ENCODE measurements around the gene BANK1.

Gene BANK1

DNA sequence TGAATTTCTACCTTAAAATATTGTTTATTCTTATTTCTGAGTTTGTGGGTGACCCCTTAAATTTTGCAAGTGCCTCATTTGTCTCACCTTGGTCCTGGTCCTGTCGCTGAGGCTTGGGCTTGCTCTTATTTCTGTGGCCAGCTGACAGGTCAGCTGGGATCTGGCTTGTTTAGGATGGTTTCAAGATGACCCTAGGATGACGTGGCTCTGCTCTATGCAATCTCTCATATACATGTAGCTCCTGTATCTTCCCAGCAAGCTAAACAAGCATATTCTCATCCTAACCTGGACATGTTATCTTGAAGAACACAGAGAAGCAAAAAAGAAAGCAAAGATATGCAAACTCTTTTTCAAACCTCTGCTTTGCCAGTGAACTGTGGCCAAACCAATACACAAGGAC, 158.4 kb downstream of the BANK1 start:
- H3K36me3 ChIP-seq (ENCODE audit: insufficient read depth, low read length): no peaks in the 10 kb centered on the region

DNA sequence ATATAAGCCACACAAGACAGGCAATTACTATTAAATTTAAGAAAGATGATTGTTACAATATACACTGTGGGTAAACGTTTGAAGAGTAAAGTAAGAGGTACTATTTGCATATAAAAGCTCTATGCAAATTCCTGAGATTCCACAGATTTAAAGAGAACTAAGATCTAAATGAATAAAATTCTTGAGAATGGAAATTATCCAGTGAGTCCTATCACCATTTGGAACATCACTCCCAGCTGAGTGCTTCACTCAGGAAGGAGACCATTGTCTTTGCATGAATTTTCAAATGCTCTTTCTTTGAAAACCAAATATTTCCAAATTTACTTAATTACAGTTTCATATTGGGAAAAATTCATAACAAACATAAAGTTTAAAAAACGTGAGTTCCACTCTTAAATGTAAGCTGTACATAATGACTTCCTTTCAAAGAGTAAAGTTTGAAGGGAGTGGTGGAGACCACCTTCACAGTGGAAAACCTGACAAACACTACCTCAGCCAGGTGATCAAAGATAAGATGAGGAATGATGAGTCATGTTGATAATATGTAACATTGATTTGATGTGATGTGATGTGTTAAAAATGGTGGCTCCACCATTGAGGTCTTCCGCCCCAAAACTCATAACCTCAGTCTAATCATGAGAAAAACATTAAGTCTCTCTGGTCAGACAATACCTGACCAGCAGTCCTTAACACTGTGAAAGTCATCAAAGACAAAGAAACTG, 159.9 kb downstream of the BANK1 start:
- H3F3A ChIP-seq (ENCODE audit: insufficient read depth, low read length): no peaks in the 10 kb centered on the region
- H3K79me2 ChIP-seq (ENCODE audit: insufficient read depth, low read length): no peaks in the 10 kb centered on the region
- no peak overlapping the region for H3K4me3 ChIP-seq (ENCODE audit: low read depth, low read length, poor library complexity, severe bottlenecking)
- peaks cover 18% of the 10 kb centered on the region for H3K4me1 ChIP-seq (ENCODE audit: insufficient read depth, low read length, severe bottlenecking)
- H3K27ac ChIP-seq (ENCODE audit: low read depth, low read length, poor library complexity, severe bottlenecking): no peak overlapping the region
- no peaks in the 10 kb centered on the region for H3K9me3 ChIP-seq (ENCODE audit: low read length)
- no peaks in the 10 kb centered on the region for H3K9me2 ChIP-seq (ENCODE audit: low read depth, low read length)
- H2AFZ ChIP-seq (ENCODE audit: low read length): no peak overlapping the region
- TF ChIP-seq, protein P1, sequence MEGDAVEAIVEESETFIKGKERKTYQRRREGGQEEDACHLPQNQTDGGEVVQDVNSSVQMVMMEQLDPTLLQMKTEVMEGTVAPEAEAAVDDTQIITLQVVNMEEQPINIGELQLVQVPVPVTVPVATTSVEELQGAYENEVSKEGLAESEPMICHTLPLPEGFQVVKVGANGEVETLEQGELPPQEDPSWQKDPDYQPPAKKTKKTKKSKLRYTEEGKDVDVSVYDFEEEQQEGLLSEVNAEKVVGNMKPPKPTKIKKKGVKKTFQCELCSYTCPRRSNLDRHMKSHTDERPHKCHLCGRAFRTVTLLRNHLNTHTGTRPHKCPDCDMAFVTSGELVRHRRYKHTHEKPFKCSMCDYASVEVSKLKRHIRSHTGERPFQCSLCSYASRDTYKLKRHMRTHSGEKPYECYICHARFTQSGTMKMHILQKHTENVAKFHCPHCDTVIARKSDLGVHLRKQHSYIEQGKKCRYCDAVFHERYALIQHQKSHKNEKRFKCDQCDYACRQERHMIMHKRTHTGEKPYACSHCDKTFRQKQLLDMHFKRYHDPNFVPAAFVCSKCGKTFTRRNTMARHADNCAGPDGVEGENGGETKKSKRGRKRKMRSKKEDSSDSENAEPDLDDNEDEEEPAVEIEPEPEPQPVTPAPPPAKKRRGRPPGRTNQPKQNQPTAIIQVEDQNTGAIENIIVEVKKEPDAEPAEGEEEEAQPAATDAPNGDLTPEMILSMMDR (IDR thresholded peaks at IDR 0.05; ENCODE audit: low read length): no peak
- no peak for TF ChIP-seq EZH2 (IDR thresholded peaks at IDR 0.05; ENCODE audit: borderline replicate concordance, low read length)
- H3K9ac ChIP-seq (ENCODE audit: low read length): no peak overlapping the region
- no peaks in the 10 kb centered on the region for H4K20me1 ChIP-seq (ENCODE audit: insufficient read depth, low read length)
- no peak overlapping the region for H3K4me2 ChIP-seq (ENCODE audit: low read length)
- no peaks in the 10 kb centered on the region for H3K36me3 ChIP-seq (ENCODE audit: insufficient read depth, low read length)
- H3K27me3 ChIP-seq (ENCODE audit: insufficient read depth, low read length): no peaks in the 10 kb centered on the region

More for the DNA sequence above, 158.4 kb downstream of the BANK1 start:
- Histone ChIP-seq H3K79me2 (ENCODE audit: insufficient read depth, low read length) (no peaks in the 10 kb centered on the region), H3K4me1 (ENCODE audit: insufficient read depth, low read length, severe bottlenecking) (peaks cover 3% of the 10 kb centered on the region), H2AFZ (ENCODE audit: low read length) (no peak overlapping the region), H3K9ac (ENCODE audit: low read length) (no peak overlapping the region), H3F3A (ENCODE audit: insufficient read depth, low read length) (no peaks in the 10 kb centered on the region), H3K27ac (ENCODE audit: low read depth, low read length, poor library complexity, severe bottlenecking) (no peak overlapping the region), H3K4me3 (ENCODE audit: low read depth, low read length, poor library complexity, severe bottlenecking) (no peak overlapping the region), H4K20me1 (ENCODE audit: insufficient read depth, low read length) (no peaks in the 10 kb centered on the region), H3K27me3 (ENCODE audit: insufficient read depth, low read length) (no peaks in the 10 kb centered on the region), H3K9me2 (ENCODE audit: low read depth, low read length) (no peaks in the 10 kb centered on the region), H3K4me2 (ENCODE audit: low read length) (no peak overlapping the region), H3K9me3 (ENCODE audit: low read length) (no peaks in the 10 kb centered on the region)
- TF ChIP-seq, protein P1 (IDR thresholded peaks at IDR 0.05; ENCODE audit: low read length): no peak
- TF ChIP-seq EZH2 (IDR thresholded peaks at IDR 0.05; ENCODE audit: borderline replicate concordance, low read length): no peak

DNA sequence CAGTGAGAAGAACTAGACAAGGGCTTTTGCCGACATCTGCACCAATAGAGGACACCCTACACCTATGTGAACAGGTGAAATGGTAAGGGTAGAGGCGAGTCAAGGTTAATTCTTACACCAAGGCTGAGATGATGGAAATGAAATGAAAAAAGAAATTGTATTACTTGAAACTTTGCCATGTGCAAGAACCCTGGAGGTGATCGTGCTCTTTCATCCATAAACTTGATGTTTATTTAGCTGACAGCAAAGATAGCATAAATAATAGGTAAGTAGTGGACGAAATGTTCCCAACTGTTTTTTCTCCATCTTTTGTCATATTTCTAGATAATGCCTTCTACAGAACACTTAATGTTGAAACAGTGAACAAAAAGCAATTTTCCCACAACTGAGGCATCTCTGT, 162.5 kb downstream of the BANK1 start:
- no peaks in the 10 kb centered on the region for H3F3A ChIP-seq (ENCODE audit: insufficient read depth, low read length)
- H3K9me3 ChIP-seq (ENCODE audit: low read length): no peaks in the 10 kb centered on the region
- H2AFZ ChIP-seq (ENCODE audit: low read length): no peak overlapping the region
- no peaks in the 10 kb centered on the region for H4K20me1 ChIP-seq (ENCODE audit: insufficient read depth, low read length)
- H3K79me2 ChIP-seq (ENCODE audit: insufficient read depth, low read length): no peaks in the 10 kb centered on the region
- peaks cover 26% of the 10 kb centered on the region for H3K4me1 ChIP-seq (ENCODE audit: insufficient read depth, low read length, severe bottlenecking)
- H3K4me3 ChIP-seq (ENCODE audit: low read depth, low read length, poor library complexity, severe bottlenecking): no peak overlapping the region
- H3K27me3 ChIP-seq (ENCODE audit: insufficient read depth, low read length): no peaks in the 10 kb centered on the region
- H3K9ac ChIP-seq (ENCODE audit: low read length): no peak overlapping the region
- TF ChIP-seq, protein P1 (IDR thresholded peaks at IDR 0.05; ENCODE audit: low read length): no peak
- TF ChIP-seq EZH2 (IDR thresholded peaks at IDR 0.05; ENCODE audit: borderline replicate concordance, low read length): no peak
- no peak overlapping the region for H3K27ac ChIP-seq (ENCODE audit: low read depth, low read length, poor library complexity, severe bottlenecking)
- H3K4me2 ChIP-seq (ENCODE audit: low read length): no peak overlapping the region
- no peaks in the 10 kb centered on the region for H3K36me3 ChIP-seq (ENCODE audit: insufficient read depth, low read length)
- H3K9me2 ChIP-seq (ENCODE audit: low read depth, low read length): no peaks in the 10 kb centered on the region

Measured in OCI-LY1 (cell line).